Activated CD8-positive, alpha-beta memory T cell treated with anti-CD3 and anti-CD28 coated beads, Interleukin-2, amount 50 U/mL, for 48 hours (primary cell): ENCODE measurements around the gene GMDS.

Experiments used
- DNase-seq: peaks from one replicate; pipeline ENCODE4 v3.0.0-alpha.2; 2020

The GMDS gene

DNA sequence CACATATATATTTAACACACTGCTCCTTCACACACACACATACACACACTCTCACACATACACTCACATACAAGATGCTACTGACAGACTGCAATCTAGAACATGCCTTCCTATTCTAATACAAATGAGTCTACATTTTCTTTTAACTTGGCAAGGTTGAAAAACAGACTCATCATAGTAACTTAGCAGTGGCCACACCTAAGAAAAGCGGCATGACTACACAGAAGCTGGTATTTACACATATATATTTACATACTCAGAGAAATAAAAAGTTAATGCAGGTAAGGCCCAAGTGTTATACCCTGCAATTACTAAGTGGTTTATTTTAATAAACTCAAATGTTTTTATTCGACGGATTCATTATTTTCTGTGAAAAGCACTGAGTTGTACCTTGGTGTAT is 426.4 kb downstream of the GMDS start:
- DNase-seq = no peak

GRCh38 chr6:1817033-1817761 is 428.2 kb downstream of the GMDS start:
- DNase-seq = no peak

DNA sequence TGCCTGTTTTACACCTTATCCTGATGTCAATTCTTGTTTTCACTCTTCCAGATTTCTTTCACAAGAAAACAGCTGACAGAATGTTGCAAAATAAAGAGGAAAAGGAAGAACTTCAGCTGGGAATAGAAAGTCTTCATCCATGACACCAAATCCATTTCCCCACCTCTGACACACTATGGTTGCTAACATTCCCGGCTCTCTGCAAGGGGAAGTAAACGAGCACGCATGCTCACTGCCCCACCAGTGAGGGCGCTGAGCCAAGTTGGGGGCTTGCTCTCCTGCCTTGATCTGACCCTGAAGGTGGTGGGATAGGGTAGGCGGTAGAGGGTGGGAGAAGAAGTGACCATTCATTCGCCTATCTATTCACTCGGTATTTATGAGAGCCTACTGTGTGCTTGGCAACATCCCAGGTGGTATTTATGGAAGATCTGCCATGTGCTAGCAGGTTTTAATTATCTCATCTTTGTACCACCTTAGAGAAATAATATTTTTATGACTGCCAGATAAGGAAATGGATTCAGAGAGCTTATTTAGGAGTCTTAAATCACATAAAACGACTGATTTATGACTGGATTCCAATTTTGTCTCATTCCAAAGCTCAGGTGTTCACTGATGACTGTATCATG is 429.5 kb downstream of the GMDS start:
- no peak for DNase-seq

DNA sequence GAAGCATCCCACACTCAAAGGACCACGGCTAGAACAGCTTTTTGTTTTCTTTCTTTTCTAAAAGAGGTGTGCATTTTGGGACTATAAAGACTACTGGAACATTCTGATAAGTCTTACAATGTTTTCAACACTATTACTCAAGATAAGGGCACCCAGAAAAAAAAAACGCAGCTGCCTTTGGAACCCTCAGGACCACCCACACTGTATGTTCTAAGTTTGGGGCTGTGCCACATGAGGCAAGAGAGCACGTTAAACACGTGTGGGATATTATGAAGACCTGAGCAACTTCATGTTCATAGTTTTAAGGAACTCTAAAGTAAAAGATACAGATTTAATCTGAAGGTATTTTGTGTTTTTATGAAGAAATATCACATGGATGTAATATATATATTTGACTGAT is 431.1 kb downstream of the GMDS start:
- no peak for DNase-seq

- DNase-seq = no peak
These were observed 432.9 kb downstream of the GMDS start for GRCh38 chr6:1812487-1812886.

DNA sequence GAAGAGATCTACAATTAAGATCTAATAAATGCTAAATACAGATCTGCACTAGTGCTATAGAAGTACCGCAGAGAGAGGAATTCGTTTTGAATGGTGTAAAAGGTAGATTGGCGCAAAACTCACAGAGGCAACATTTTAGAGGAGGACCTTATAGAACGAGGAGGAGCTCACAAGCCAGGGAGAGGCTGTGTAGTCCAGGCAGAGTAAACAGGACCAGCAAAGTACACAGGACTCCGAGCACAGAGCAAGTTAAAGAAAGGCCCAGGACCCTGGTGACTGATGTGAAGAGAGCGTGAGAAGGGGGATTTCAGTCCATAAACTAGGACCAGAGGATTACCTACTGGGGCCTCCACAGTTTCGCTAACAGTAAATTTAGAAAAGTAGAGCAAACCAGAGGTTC is 433.4 kb downstream of the GMDS start:
- DNase-seq = no peak

GRCh38 chr6:1810880-1811279 is 434.5 kb downstream of the GMDS start:
- no peak for DNase-seq

- no peak for DNase-seq
These were observed 436.0 kb downstream of the GMDS start for GRCh38 chr6:1809291-1809988.

DNA sequence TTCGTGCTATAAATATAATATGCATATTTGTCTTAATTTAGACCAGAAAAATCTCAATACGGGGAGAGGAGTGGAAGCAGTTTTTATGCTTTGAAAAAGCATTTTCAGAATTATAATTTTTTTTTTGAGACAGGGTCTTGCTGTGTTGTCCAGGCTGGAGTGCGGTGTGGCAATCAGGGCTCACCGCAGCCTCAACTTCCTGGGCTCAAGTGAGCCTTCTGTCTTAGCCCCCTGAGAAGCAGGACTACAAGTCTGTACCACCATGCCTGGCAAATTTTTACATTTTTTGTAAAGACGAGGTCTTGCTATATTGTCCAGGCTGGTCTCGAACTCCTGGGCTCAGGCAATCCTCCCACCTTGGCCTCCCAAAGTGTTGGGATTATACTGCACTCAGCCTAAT is 438.5 kb downstream of the GMDS start:
- no peak for DNase-seq

DNA sequence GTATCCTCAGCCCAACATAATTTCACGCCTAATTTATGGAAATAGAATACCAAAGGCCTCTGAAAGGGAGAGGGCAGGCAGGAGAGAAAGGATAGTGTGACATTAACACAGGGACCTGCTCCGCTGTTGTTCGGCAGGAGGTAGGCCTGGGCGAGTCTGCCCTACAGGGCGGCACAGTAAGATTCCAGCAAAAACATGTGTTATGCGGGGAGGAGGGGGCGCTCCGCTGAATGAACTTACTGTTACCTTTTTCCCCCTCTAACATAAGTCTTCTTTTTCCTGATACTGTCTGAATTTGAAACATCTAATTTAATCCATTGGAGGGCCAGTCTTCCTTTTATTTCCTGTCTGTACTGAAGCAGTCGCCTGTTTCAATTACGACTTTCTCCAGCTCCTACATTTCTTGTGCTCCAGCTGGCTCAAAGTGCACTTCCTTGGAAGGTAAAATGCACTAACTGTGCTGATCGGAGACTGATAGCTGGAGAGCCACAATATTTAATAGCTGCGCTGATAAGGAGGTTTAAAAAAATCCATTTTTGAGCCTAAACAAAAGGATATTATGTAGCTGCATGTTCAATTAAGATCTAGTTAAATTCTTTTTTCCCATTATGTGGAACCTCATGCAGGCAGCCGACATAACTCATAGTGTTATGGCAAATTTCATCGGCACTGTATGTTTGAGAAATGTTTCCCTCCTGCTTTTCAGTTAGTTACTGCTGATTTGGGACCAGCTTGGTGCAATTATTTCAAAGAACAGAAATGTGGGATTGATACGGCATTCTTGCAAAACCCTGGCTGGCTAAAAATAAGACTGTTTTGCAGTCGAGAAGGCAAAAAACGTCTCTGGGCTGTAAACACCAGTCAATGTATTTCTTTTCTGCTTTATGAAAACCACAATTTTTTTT is 442.7 kb downstream of the GMDS start:
- no peak for DNase-seq

DNA sequence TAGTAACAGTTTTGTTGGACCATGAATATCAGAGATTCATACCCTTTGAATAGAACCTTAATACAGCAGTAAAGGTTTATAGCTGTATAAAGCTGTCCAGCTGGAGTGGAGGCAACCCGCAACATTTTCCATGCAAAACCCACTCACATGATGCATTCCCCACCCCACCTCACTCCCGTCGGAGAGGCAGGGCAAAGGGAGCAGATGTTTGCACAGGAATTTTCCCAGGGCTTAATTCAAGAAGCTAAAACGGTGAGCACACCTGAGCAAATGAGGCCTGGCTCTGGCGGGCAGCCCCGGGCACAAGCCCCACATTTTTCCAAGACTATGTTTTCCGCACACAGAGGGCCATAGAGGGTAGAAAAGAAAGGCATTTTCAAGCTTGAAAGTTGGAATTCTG is 444.0 kb downstream of the GMDS start:
- no peak for DNase-seq

DNA sequence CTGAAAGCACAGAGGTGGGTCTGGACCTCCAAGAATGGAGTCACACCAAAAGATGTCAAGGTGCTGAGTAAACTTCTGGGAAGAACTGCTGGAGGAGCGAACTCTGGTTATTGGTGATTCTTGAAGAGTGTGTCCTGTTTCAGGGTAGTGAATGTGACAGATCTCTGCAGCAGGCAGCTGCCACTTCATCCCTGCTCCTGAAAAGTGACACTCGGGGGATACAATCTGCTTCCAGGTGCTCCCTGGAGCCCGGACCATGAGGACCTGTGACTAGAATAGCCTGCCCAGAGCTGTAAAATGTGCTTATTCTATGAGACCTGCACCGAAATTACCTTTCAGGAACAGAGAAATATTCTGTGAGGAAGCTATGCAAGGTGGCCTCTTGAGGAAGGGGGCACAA is 444.6 kb downstream of the GMDS start:
- DNase-seq = no peak

GRCh38 chr6:1798965-1799325 is 446.5 kb downstream of the GMDS start:
- no peak for DNase-seq

GRCh38 chr6:1798303-1798964 is 447.0 kb downstream of the GMDS start:
- DNase-seq = no peak

GRCh38 chr6:1797801-1798200 is 447.6 kb downstream of the GMDS start:
- DNase-seq = no peak

DNA sequence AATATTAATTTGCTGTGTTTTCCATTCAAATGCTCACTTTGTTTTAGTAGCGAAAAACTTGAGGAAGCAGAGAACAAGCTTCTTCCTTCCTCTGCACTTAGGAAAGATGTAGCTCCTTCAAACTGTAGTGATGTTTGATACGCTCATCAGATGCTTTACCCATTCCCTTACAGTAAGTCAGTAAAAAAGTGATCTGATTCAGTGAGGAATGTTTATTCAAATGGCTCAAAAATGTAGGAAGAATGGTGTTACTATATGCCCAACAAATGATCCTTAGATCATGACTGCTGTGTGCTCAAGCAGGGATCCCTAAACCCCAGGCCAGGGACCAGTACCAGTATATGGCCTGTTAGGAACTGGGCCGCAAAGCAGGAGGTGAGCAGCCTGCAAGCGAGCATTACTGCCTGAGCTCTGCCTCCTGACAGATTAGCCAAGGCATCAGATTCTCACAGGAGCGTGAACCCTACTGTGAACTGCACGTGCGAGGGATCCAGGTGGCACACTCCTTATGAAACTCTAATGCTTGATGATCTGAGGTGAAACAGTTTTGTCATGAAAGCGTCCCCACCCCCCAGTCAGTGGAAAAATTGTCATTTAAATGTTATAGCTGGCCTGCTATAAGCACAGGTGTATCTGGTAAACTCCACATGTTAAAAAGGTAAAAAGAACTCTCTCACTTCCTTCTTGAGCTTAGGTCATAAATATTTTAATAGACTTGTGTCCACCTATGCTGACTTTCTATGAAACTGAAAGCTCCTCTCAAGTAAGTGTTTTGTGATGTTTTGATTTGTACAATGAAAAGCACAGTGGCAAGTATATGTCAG is 448.5 kb downstream of the GMDS start:
- no peak for DNase-seq

DNA sequence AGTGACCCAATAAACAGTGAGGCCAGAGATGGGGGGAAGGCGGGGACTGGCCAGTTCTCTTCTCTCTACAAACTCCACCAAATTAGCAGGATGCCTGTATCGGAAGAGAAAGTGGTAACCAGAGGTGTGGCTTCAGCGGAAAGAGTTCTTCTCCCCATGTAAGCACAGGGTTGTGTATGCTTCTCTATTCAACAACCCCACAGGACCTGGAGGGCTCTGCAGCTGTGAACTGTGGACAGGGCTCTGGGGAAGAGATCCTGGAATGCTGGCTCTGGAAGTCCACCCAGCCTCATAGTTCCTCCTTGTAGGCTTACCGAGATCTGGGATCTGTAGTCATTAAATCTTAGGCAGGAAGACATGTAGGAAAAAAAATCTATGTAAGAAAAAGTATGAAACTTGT is 449.5 kb downstream of the GMDS start:
- no peak for DNase-seq

DNA sequence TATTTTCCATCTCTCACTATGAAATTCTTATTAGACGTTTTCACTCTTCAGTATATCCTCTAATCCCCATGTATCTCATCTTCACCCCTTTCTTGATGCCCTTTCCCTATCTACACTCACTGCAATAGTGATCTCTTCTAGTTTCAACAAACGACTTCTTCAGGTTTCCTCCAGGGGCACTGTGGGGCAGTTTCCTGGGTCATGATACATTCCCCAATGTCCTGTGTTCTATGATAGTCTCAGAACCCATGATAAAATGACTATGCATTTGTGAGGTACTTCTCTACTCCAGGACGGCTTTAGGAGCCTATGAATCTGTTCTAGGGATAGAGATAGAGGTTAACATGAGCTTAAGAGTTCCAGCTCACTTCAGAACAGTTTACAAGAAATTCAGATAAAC is 452.4 kb downstream of the GMDS start:
- DNase-seq = no peak

GRCh38 chr6:1790684-1791083 is 454.7 kb downstream of the GMDS start:
- DNase-seq = no peak

DNA sequence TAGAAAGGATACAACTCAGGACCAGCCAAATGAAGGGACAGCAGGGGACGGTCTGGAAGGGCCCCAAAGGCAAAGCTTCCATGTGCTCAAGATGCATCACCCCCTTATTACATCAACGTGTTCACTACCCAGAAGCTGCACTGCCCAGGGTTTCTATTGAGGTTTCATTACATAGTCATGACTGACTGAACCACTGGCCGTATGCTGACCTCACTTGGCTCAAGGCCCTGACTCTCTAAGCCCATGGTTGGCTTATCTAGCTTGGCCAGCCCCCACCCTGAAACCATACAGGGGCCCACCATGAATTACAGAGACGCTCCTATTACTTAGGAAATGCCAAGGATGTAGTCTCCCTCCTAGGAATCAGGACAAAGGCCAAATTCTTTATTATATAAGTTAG is 456.3 kb downstream of the GMDS start:
- DNase-seq = no peak

DNA sequence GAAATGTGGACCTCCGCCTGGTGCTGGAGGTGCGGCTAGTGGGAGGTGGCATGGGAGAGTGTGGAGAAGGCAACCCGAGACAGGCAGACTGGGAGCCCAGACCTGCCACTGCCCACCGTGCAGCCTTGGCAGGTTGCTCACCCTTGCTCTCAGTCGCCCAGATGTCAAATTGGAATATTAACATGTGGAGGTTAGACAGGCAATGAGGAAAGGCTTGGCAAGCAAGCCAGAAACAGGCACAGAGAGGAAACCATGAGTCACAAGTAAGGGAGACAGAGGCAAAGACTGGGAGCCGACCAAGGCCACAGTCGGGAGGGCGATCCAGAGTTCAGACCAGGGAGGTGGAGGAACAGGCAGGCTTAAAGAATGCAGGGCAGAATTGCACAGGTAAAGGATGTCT is 457.5 kb downstream of the GMDS start:
- no peak for DNase-seq
